HepG2 (cell line): Measurements from ENCODE around the gene TMEM100. TPM values are rescaled to one million over a fixed set of nuclear protein-coding genes. Genes with fewer than 3 reads are reported as not detected.

ENCODE experiments used
- ATAC-seq: fragments of 200-7000 bp; cut with Tn5 transposase; 3 replicates; pipeline ENCODE4 v1.9.1; 2020; ENCODE audit warnings: mild to moderate bottlenecking, moderate library complexity
- BruUV-seq: library from RNA; stranded (reverse); fragments of 400-500 nt; replicated peaks from 2 replicates; lab custom pipeline; 2021; lab: Mats Ljungman, UMichigan
- CTCF ChIA-PET: fragments of 300-600 bp; formaldehyde crosslinking; extraction: SDS; loops from one replicate; lab custom pipeline; 2021; ENCODE audit warnings: low total read pairs, inconsistent platforms, low intra/inter-chr PET ratio; lab: Yijun Ruan, JAX
- POLR2A ChIA-PET: fragments of 350-600 bp; sonication (Branson Sonifier 250); formaldehyde crosslinking; loops from one replicate; lab custom pipeline; 2020; ENCODE audit warnings: antibody characterized with exemption, inconsistent platforms; lab: Yijun Ruan, JAX
- DNase-seq: peaks from one replicate; pipeline ENCODE4 v3.0.0-alpha.2; 2015; ENCODE audit warnings: low spot score
- FAIRE-seq: peaks from 3 replicates; lab custom pipeline; 2011; peaks lifted over from hg19 to GRCh38; lab: Jason Lieb, UNC
- H2AFZ ChIP-seq: one replicate; pipeline ENCODE4 v1.6.1; 2011; ENCODE audit warnings: low read length, inconsistent platforms
- H3K27ac ChIP-seq: fragments of 300-600 bp; 3 replicates; pipeline ENCODE4 v1.8.0; 2011; ENCODE audit warnings: mixed run types, mild to moderate bottlenecking, mixed read lengths, low read length, inconsistent platforms; ENCODE audit not compliant: insufficient read depth; ENCODE audit errors: extremely low read length
- H3K27me3 ChIP-seq, 2 experiments: fragments of 200-600 bp in 1 of 2; 2 replicates in 1 of 2; 3 replicates in 1 of 2; pipeline versions ENCODE4 v1.6.0 to v1.8.0; 2011; ENCODE audit warnings: low read length in 2 of 2, mild to moderate bottlenecking in 2 of 2, moderate library complexity in 2 of 2, inconsistent platforms in 1 of 2; ENCODE audit not compliant: insufficient read depth in 2 of 2, control insufficient read depth in 1 of 2
- H3K36me3 ChIP-seq, 2 experiments: fragments of 200-600 bp in 1 of 2; replicated peaks in 1 of 2; 2 replicates in 1 of 2; 3 replicates in 1 of 2; pipeline versions ENCODE4 v1.5.1 to v1.8.0; 2011; ENCODE audit warnings: low read length in 2 of 2, inconsistent platforms in 1 of 2; ENCODE audit not compliant: insufficient read depth in 2 of 2, control insufficient read depth in 1 of 2
- H3K4me1 ChIP-seq: 2 replicates; pipeline ENCODE4 v1.5.1; 2012; ENCODE audit warnings: low read length, inconsistent platforms; ENCODE audit not compliant: insufficient read depth
- H3K4me2 ChIP-seq: 2 replicates; pipeline ENCODE4 v1.6.0; 2011; ENCODE audit warnings: low read depth, low read length, inconsistent platforms
- H3K4me3 ChIP-seq, 3 experiments: fragments of 200-600 bp in 1 of 3; sonication (generic), shearing (Covaris generic) in 1 of 3; replicated peaks in 1 of 3; 2 replicates each; pipeline ENCODE4 v1.5.1; 2011 to 2016; ENCODE audit warnings: low read length in 3 of 3, inconsistent platforms in 2 of 3, low read depth in 2 of 3, mild to moderate bottlenecking in 2 of 3, control low read depth in 1 of 3, mixed read lengths in 1 of 3; ENCODE audit not compliant: insufficient read depth in 1 of 3
- H3K79me2 ChIP-seq: one replicate; pipeline ENCODE4 v1.6.1; 2011; ENCODE audit warnings: low read length, inconsistent platforms; ENCODE audit not compliant: insufficient read depth
- H3K9ac ChIP-seq: 2 replicates; pipeline ENCODE4 v1.6.0; 2011; ENCODE audit warnings: mild to moderate bottlenecking, low read depth, low read length, inconsistent platforms; ENCODE audit not compliant: insufficient read depth
- H3K9me3 ChIP-seq: 2 replicates; pipeline ENCODE4 v1.5.1; 2012; ENCODE audit warnings: mild to moderate bottlenecking, low read length
- H4K20me1 ChIP-seq: 2 replicates; pipeline ENCODE4 v1.6.0; 2011; ENCODE audit warnings: inconsistent platforms, mild to moderate bottlenecking, low read length, moderate library complexity; ENCODE audit not compliant: insufficient read depth
- ATF4 ChIP-seq, 2 experiments: fragments of 450-650 bp in 1 of 2; sonication (generic) in 1 of 2; formaldehyde crosslinking; IDR thresholded peaks; 2 replicates each; pipeline versions ENCODE4 v1.5.0 to v1.8.0; 2020 to 2022; ENCODE audit warnings: mild to moderate bottlenecking in 1 of 2, missing genetic modification reagents in 1 of 2
- CREB1 ChIP-seq, 2 experiments: fragments of 450-650 bp in 1 of 2; IDR thresholded peaks; 2 replicates each; pipeline ENCODE4 v1.6.1; 2016 to 2017; ENCODE audit warnings: control low read depth in 1 of 2, mild to moderate bottlenecking in 1 of 2, missing compliant biosample characterization in 1 of 2, missing genetic modification characterization in 1 of 2
- CREM ChIP-seq, 2 experiments: sonication (generic) in 1 of 2; formaldehyde crosslinking in 1 of 2; IDR thresholded peaks; 2 replicates each; pipeline versions ENCODE4 v1.4.0 to v1.6.1; 2016 to 2020; ENCODE audit warnings: antibody characterized with exemption in 1 of 2, mild to moderate bottlenecking in 1 of 2, missing genetic modification reagents in 1 of 2
- FOXA3 ChIP-seq: IDR thresholded peaks from 2 replicates; pipeline ENCODE4 v1.6.1; 2016; ENCODE audit warnings: missing genetic modification reagents, missing compliant biosample characterization
- GABPA ChIP-seq, 2 experiments: IDR thresholded peaks; 2 replicates each; pipeline ENCODE4 v1.6.1; 2011 to 2016; ENCODE audit warnings: low read depth in 2 of 2, low read length in 1 of 2, missing biosample characterization in 1 of 2, missing genetic modification characterization in 1 of 2
- PLSCR1 ChIP-seq: sonication (generic); formaldehyde crosslinking; IDR thresholded peaks from 2 replicates; pipeline ENCODE4 v1.5.0; 2020; ENCODE audit warnings: missing genetic modification reagents, mild to moderate bottlenecking, borderline replicate concordance
- SOX13 ChIP-seq, 3 experiments: fragments of 450-650 bp in 1 of 3; sonication (generic) in 1 of 3; formaldehyde crosslinking in 1 of 3; IDR thresholded peaks in 2 of 3; conservative IDR thresholded peaks in 1 of 3; 2 replicates each; pipeline versions ENCODE4 v1.5.0 to v1.6.1; 2016 to 2020; ENCODE audit warnings: antibody characterized with exemption in 1 of 3, mild to moderate bottlenecking in 1 of 3, missing compliant biosample characterization in 1 of 3, missing genetic modification reagents in 1 of 3, moderate library complexity in 1 of 3
- SOX6 ChIP-seq, 2 experiments: fragments of 450-650 bp in 1 of 2; sonication (generic) in 1 of 2; formaldehyde crosslinking in 1 of 2; IDR thresholded peaks; 2 replicates each; pipeline versions ENCODE4 v1.4.0 to v1.6.1; 2017 to 2020; ENCODE audit warnings: antibody characterized with exemption in 1 of 2, mild to moderate bottlenecking in 1 of 2, missing genetic modification reagents in 1 of 2
- ZKSCAN1 ChIP-seq: fragments of 150-350 bp; IDR thresholded peaks from 2 replicates; pipeline ENCODE4 v1.6.1; 2014; ENCODE audit warnings: low read length
- ZNF34 ChIP-seq: sonication (generic); formaldehyde crosslinking; IDR thresholded peaks from 2 replicates; pipeline ENCODE4 v1.4.0; 2020; ENCODE audit warnings: mild to moderate bottlenecking, missing genetic modification reagents, borderline replicate concordance
- ZNF614 ChIP-seq: IDR thresholded peaks from 2 replicates; pipeline ENCODE4 v1.6.1; 2018; ENCODE audit warnings: missing biosample characterization, missing genetic modification reagents, inconsistent platforms, borderline replicate concordance
- ZNF792 ChIP-seq: IDR thresholded peaks from 2 replicates; pipeline ENCODE4 v1.6.1; 2016
- WGBS: methylation state at CpG from one replicate; pipeline ENCODE4 v1.1.6; 2017; ENCODE audit warnings: low lambda C conversion rate; 5-methylcytosine and 5-hydroxymethylcytosine counted together
- in situ Hi-C: cut with HindIII; loops from 2 replicates; pipeline ENCODE4 v1.10.0; 2017; ENCODE audit warnings: low pct_unique_long_range_greater_than_20kb; ENCODE audit not compliant: extremely low pct_ligation_motif_present
- intact Hi-C: fragments of 100-400 bp; cut with micrococcal nuclease; formaldehyde crosslinking; loops from one replicate; pipeline ENCODE4 v1.10.0; 2022; ENCODE audit not compliant: unreplicated experiment
- polyA plus RNA-seq, 8 experiments: library from polyadenylated mRNA; depleted of rRNA in 3 of 8; stranded (reverse) in 7 of 8; unstranded in 1 of 8; fragments of >200 nt; fragmentation: Illumina TruSeq in 4 of 8; extraction: Trizol in 4 of 8; gene quantifications; 2 replicates each; pipeline versions ENCODE4 v1.2.1 to v1.2.3, GENCODE V29; 2011 to 2016; ENCODE audit warnings: low read depth in 4 of 8, missing spikeins in 1 of 8, mixed read lengths in 1 of 8; ENCODE audit not compliant: insufficient read depth in 1 of 8
- total RNA-seq, 5 experiments: library from RNA; depleted of rRNA; stranded (reverse); fragments of >200 nt; fragmentation: Illumina TruSeq; extraction: Trizol; gene quantifications; 2 replicates each; pipeline ENCODE4 v1.2.3, GENCODE V29; 2016; ENCODE audit warnings: low read depth in 1 of 5
- TF ChIP-seq, protein P1 (sequence below): sonication (generic); formaldehyde crosslinking; IDR thresholded peaks from 2 replicates; pipeline ENCODE4 v1.4.0; 2020; ENCODE audit warnings: low read depth, missing genetic modification reagents
- TF ChIP-seq, protein P2 (sequence below): IDR thresholded peaks from 2 replicates; pipeline ENCODE4 v1.6.1; 2018; ENCODE audit warnings: missing genetic modification reagents, mild to moderate bottlenecking, missing compliant biosample characterization

The TMEM100 gene
- total and polyA plus RNA-seq, 2 of the 13 experiments (the other 11 are each of a cell fraction or from before 2014, with no cell fraction given), result not detected

DNA sequence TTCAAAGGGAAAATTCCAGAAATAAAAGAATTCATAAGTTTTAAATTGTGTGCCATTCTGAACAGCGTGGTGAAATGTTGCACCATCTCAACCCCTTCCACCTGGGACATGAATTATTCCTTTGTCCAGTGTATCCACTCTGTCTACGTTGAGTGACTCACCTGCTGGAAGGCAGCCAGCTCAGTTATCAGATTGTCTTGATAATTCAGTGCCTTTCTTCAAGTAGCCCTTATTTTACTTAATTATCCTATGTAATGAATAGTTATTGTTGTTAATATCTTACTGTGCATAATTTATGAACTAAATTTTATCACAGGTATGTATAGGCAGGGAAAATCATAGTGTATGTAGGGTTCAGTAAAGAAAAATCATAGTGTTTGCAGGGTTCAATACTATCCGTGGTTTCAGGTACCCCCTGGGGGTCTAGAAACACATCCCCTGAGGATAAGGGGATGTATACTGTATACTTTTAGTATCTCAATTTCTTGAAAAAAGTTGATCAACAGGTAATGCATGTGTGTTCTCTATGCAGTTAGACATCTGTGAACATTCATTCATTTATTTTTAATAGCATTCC, 20.5 kb upstream of the TMEM100 start:
- Histone ChIP-seq H3K36me3 (no peaks in the 10 kb centered on the region), H3K79me2 (no peaks in the 10 kb centered on the region), H2AFZ (no peak overlapping the region), H3K27ac (no peak overlapping the region), H3K27me3 (no peaks in the 10 kb centered on the region), H3K9me3 (no peaks in the 10 kb centered on the region), H4K20me1 (no peaks in the 10 kb centered on the region), H3K9ac (0 out of 2 replicates have a peak overlapping the region, but pooled peaks have one; percentile 6), H3K4me1 (peaks cover 45% of the 10 kb centered on the region), H3K4me2 (peak overlapping the region; percentile 72), H3K4me3 (peak overlapping the region in 2 of 3 experiments; percentile 33 to 34; a peak in 3 of 6 replicates)
- no TSS peak for BruUV-seq
- DNase-seq (peak; percentile 88), FAIRE-seq (no peak), ATAC-seq (peak; percentile 78)
- POLR2A ChIA-PET, result interaction anchor here (1.1 to 2.1 kb wide), 2 partner anchors 8 to 28 kb away, joined by 3 to 9 read pairs; partner anchors contain the start of gene PCTP
- intact Hi-C loops, result loop anchor here (1.0 to 2.0 kb wide), 3 partner anchors 8 to 82 kb away; partner anchors contain the start of gene PCTP
- in situ Hi-C loops, result no loop called here
- WGBS, result 10% methylated on average over 3 of the region's 3 CpGs
- CTCF ChIA-PET, result interaction anchor here (1.7 kb wide), 1 partner anchor 27 kb away, joined by 17 read pairs; no protein-coding TSS in a partner anchor
- TF ChIP-seq SOX6 (IDR thresholded peaks at IDR 0.05), result no peak
- TF ChIP-seq SOX6 (CRISPR knock-in tag; IDR thresholded peaks at IDR 0.05), result peak; percentile 49; the same call in 1 of the 2 replicates
- TF ChIP-seq, protein P1, sequence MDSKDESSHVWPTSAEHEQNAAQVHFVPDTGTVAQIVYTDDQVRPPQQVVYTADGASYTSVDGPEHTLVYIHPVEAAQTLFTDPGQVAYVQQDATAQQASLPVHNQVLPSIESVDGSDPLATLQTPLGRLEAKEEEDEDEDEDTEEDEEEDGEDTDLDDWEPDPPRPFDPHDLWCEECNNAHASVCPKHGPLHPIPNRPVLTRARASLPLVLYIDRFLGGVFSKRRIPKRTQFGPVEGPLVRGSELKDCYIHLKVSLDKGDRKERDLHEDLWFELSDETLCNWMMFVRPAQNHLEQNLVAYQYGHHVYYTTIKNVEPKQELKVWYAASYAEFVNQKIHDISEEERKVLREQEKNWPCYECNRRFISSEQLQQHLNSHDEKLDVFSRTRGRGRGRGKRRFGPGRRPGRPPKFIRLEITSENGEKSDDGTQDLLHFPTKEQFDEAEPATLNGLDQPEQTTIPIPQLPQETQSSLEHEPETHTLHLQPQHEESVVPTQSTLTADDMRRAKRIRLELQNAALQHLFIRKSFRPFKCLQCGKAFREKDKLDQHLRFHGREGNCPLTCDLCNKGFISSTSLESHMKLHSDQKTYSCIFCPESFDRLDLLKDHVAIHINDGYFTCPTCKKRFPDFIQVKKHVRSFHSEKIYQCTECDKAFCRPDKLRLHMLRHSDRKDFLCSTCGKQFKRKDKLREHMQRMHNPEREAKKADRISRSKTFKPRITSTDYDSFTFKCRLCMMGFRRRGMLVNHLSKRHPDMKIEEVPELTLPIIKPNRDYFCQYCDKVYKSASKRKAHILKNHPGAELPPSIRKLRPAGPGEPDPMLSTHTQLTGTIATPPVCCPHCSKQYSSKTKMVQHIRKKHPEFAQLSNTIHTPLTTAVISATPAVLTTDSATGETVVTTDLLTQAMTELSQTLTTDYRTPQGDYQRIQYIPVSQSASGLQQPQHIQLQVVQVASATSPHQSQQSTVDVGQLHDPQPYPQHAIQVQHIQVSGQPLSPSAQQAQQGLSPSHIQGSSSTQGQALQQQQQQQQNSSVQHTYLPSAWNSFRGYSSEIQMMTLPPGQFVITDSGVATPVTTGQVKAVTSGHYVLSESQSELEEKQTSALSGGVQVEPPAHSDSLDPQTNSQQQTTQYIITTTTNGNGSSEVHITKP, result no peak
- no peak for TF ChIP-seq ZNF792 (CRISPR knock-in tag)
- TF ChIP-seq, protein P2, sequence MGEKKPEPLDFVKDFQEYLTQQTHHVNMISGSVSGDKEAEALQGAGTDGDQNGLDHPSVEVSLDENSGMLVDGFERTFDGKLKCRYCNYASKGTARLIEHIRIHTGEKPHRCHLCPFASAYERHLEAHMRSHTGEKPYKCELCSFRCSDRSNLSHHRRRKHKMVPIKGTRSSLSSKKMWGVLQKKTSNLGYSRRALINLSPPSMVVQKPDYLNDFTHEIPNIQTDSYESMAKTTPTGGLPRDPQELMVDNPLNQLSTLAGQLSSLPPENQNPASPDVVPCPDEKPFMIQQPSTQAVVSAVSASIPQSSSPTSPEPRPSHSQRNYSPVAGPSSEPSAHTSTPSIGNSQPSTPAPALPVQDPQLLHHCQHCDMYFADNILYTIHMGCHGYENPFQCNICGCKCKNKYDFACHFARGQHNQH (CRISPR knock-in tag), result no peak
- TF ChIP-seq SOX13 (IDR thresholded peaks at IDR 0.05), result no peak
- TF ChIP-seq SOX13 (CRISPR knock-in tag; conservative IDR thresholded peaks at IDR 0.05 in 1 of 2, IDR thresholded peaks at IDR 0.05 in 1 of 2), result peak in 1 of 2 experiments; percentile 70; a peak in 2 of 4 replicates
- no peak for TF ChIP-seq GABPA (IDR thresholded peaks at IDR 0.05; ENCODE audit: low read depth, low read length)
- TF ChIP-seq GABPA (CRISPR knock-in tag; IDR thresholded peaks at IDR 0.05; ENCODE audit: low read depth), result no peak
- TF ChIP-seq ZNF614, result no peak
- no peak for TF ChIP-seq CREB1 (IDR thresholded peaks at IDR 0.05)
- TF ChIP-seq CREB1 (CRISPR knock-in tag; IDR thresholded peaks at IDR 0.05), result peak; percentile 53; the same call in 1 of the 2 replicates
- peak in 1 of 2 experiments; percentile 93; a peak in 2 of 4 replicates for TF ChIP-seq ATF4 (CRISPR knock-in tag; IDR thresholded peaks at IDR 0.05)
- peak; percentile 54 for TF ChIP-seq CREM (IDR thresholded peaks at IDR 0.05)
- TF ChIP-seq CREM (CRISPR knock-in tag; IDR thresholded peaks at IDR 0.05), result no peak
- TF ChIP-seq PLSCR1, result no peak
- TF ChIP-seq ZKSCAN1, result no peak
- peak; percentile 30; the same call in 1 of the 2 replicates for TF ChIP-seq FOXA3 (CRISPR knock-in tag)
- TF ChIP-seq ZNF34 (CRISPR knock-in tag), result no peak
